Liver (tissue), 3 donors: Measurements from ENCODE around the gene SRGAP1.

Experiments
- ATF3 ChIP-seq: IDR thresholded peaks from 2 replicates; pipeline ENCODE4 v1.6.1; 2016; ENCODE audit warnings: antibody characterized with exemption
- CTCF ChIP-seq: fragments of 150-350 bp; IDR thresholded peaks from 2 replicates; pipeline ENCODE4 v1.5.1; 2017; ENCODE audit warnings: improper control_type of control experiment, low read depth, low read length; ENCODE audit not compliant: missing input control
- MAX ChIP-seq: IDR thresholded peaks from 2 replicates; pipeline ENCODE4 v1.6.1; 2016; ENCODE audit warnings: antibody characterized with exemption
- REST ChIP-seq: IDR thresholded peaks from 2 replicates; pipeline ENCODE4 v1.6.1; 2016; ENCODE audit warnings: antibody characterized with exemption, mild to moderate bottlenecking
- donor health status: healthy.
- donor health status: healthy.

- TF ChIP-seq ATF3: no peak
- TF ChIP-seq MAX: no peak
- no peak for TF ChIP-seq CTCF
- TF ChIP-seq REST: no peak
Measured at GRCh38 chr12:63867053-63867452, 22.6 kb downstream of the SRGAP1 start.
